ENCODE measurements around the gene SNX13. TPM values are rescaled to one million over a fixed set of nuclear protein-coding genes. Genes with fewer than 3 reads are reported as not detected.

SNX13 gene, protein sequence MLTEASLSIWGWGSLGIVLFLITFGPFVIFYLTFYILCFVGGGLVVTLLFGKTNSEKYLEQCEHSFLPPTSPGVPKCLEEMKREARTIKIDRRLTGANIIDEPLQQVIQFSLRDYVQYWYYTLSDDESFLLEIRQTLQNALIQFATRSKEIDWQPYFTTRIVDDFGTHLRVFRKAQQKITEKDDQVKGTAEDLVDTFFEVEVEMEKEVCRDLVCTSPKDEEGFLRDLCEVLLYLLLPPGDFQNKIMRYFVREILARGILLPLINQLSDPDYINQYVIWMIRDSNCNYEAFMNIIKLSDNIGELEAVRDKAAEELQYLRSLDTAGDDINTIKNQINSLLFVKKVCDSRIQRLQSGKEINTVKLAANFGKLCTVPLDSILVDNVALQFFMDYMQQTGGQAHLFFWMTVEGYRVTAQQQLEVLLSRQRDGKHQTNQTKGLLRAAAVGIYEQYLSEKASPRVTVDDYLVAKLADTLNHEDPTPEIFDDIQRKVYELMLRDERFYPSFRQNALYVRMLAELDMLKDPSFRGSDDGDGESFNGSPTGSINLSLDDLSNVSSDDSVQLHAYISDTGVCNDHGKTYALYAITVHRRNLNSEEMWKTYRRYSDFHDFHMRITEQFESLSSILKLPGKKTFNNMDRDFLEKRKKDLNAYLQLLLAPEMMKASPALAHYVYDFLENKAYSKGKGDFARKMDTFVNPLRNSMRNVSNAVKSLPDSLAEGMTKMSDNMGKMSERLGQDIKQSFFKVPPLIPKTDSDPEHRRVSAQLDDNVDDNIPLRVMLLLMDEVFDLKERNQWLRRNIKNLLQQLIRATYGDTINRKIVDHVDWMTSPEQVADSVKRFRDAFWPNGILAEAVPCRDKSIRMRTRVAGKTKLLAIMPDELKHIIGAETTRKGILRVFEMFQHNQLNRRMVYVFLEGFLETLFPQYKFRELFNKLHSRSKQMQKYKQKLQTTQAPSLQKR
- 10 to 100 TPM; 15.9 to 39.9 (median 35.1) TPM for total RNA-seq

GRCh38 chr7:17940302-17940883 is at the start of gene SNX13:
Gene SNX13 (minus strand): TSS chr7:17940494. CDS start chr7:17940295, 199 bp downstream.
- peak within 1 kb of the TSS; percentile 76 to 97 (median 90) for H3K4me3 ChIP-seq
- H3K9me3 ChIP-seq, result no peaks in the 10 kb centered on the region
- H3K27ac ChIP-seq, result peak within 1 kb of the TSS; percentile 93 to 98 (median 96)
- no peaks in the 10 kb centered on the region for H3K36me3 ChIP-seq
- intact Hi-C loops (cut with DNase I), result no loop called here
- no peaks in the 10 kb centered on the region for H3K27me3 ChIP-seq
- DNase-seq, result peak; percentile 36
- 0% methylated on average over 15 of the region's 66 CpGs; no CpG with 5 or more reads in 1 of the 2 donors for WGBS, 2 donors
- H3K4me1 ChIP-seq, result peaks cover 4 to 45% (median 14%) of the 10 kb centered on the region in 3 donors
- TF ChIP-seq CTCF (IDR thresholded peaks at IDR 0.05) (peak in 4 of 6 experiments; percentile 2 to 31 (median 21)), POLR2A (IDR thresholded peaks at IDR 0.05) (peak in 3 of 4 donors; percentile 35 to 84 (median 65))

- no peaks in the 10 kb centered on the region for H3K36me3 ChIP-seq
- H3K27me3 ChIP-seq, result no peaks in the 10 kb centered on the region
- 60 to 87% methylated on average over 3 to 5 of the region's 5 CpGs for WGBS, 2 donors
- intact Hi-C loops (cut with DNase I), result loop anchor here (10.0 kb wide), 1 partner anchor 55 kb away; no protein-coding TSS in a partner anchor
- H3K4me3 ChIP-seq, result no peak overlapping the region
- no peaks in the 10 kb centered on the region for H3K9me3 ChIP-seq
- DNase-seq, result no peak
- no peaks in the 10 kb centered on the region for H3K4me1 ChIP-seq
- H3K27ac ChIP-seq, result no peak overlapping the region
- TF ChIP-seq POLR2A (IDR thresholded peaks at IDR 0.05) (no peak), CTCF (IDR thresholded peaks at IDR 0.05) (no peak)
These were observed 49.3 kb upstream of the SNX13 start for GRCh38 chr7:17989546-17989945.

- Histone ChIP-seq H3K4me1 (no peaks in the 10 kb centered on the region), H3K4me3 (no peak overlapping the region), H3K9me3 (no peaks in the 10 kb centered on the region), H3K36me3 (no peaks in the 10 kb centered on the region), H3K27me3 (no peaks in the 10 kb centered on the region), H3K27ac (no peak overlapping the region)
- DNase-seq, result no peak
- intact Hi-C loops (cut with DNase I), result loop anchor here (10.0 kb wide), 1 partner anchor 56 kb away; no protein-coding TSS in a partner anchor
- no peak for TF ChIP-seq POLR2A (IDR thresholded peaks at IDR 0.05)
- no peak for TF ChIP-seq CTCF (IDR thresholded peaks at IDR 0.05)
- 84 to 93% methylated on average over 5 to 6 of the region's 6 CpGs for WGBS, 2 donors
These were observed 48.6 kb upstream of the SNX13 start for GRCh38 chr7:17988858-17989257.

DNA sequence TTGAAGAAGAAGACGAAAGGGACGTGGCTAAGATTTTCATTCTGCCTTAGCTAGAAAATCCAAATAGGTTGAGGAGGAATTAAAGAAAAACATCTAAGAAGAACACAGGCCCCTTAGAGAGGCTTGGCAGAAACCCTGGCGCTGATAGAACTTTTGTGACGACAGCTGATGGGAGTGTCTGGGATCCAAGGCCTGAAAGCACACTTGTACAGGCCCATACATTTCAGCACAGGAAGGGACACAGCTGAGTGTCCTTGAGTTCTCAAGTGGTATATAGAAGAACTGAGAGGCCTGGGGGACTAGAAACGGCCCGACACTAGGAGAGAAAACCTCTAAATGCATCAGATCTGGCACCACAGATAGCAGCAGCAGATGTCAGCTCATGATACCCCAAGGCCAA is 47.8 kb upstream of the SNX13 start:
- Histone ChIP-seq H3K27me3 (no peaks in the 10 kb centered on the region), H3K4me3 (no peak overlapping the region), H3K4me1 (no peaks in the 10 kb centered on the region), H3K9me3 (no peaks in the 10 kb centered on the region), H3K27ac (no peak overlapping the region), H3K36me3 (no peaks in the 10 kb centered on the region)
- intact Hi-C loops (cut with DNase I), result loop anchor here (10.0 kb wide), 1 partner anchor 57 kb away; no protein-coding TSS in a partner anchor
- 87 to 88% methylated on average over 6 of the region's 6 CpGs for WGBS, 2 donors
- TF ChIP-seq CTCF (IDR thresholded peaks at IDR 0.05) (no peak), POLR2A (IDR thresholded peaks at IDR 0.05) (no peak)
- no peak for DNase-seq

Data from esophagus squamous epithelium (tissue), 5 donors.